Thyroid gland (tissue), 4 donors: ENCODE measurements around the gene PFDN1. TPM values are rescaled to one million over a fixed set of nuclear protein-coding genes. Genes with fewer than 3 reads are reported as not detected.

Source experiments
- DNase-seq, 2 donors: peaks; one replicate each; pipeline ENCODE4 v3.0.0-alpha.2; 2019
- H3K27ac ChIP-seq, 3 donors: fragments of 200-600 bp; sonication (generic); 1 replicate in 2 of 3; 2 replicates in 1 of 3; pipeline ENCODE4 v1.5.1; 2016 to 2019; ENCODE audit warnings: mild to moderate bottlenecking in 1 of 3, moderate library complexity in 1 of 3
- H3K27me3 ChIP-seq: fragments of 200-600 bp; sonication (generic); one replicate; pipeline ENCODE4 v1.5.1; 2019
- H3K36me3 ChIP-seq, 2 donors: fragments of 200-600 bp; sonication (generic); one replicate each; pipeline ENCODE4 v1.5.1; 2016 to 2019
- H3K4me1 ChIP-seq, 2 donors: fragments of 200-600 bp; sonication (generic); one replicate each; pipeline ENCODE4 v1.5.1; 2017 to 2019
- H3K4me3 ChIP-seq, 3 donors: fragments of 200-600 bp; sonication (generic); replicated peaks in 1 of 3; 1 replicate in 2 of 3; 2 replicates in 1 of 3; pipeline ENCODE4 v1.5.1; 2016; ENCODE audit warnings: mild to moderate bottlenecking in 1 of 3
- H3K9me3 ChIP-seq: fragments of 200-600 bp; sonication (generic); one replicate; pipeline ENCODE4 v1.5.1; 2017
- CTCF ChIP-seq, 6 experiments: fragments of 200-600 bp in 3 of 6; fragments of 450-650 bp in 3 of 6; sonication (generic) in 3 of 6; IDR thresholded peaks; one replicate each; pipeline ENCODE4 v1.5.1; 2016 to 2019; ENCODE audit warnings: antibody characterized with exemption in 6 of 6, mild to moderate bottlenecking in 2 of 6, inconsistent platforms in 1 of 6, moderate library complexity in 1 of 6
- POLR2A ChIP-seq, 2 donors: fragments of 450-650 bp; IDR thresholded peaks; one replicate each; pipeline ENCODE4 v1.6.1; 2017; ENCODE audit warnings: antibody characterized with exemption in 2 of 2, mild to moderate bottlenecking in 2 of 2, moderate library complexity in 1 of 2
- WGBS, 2 donors: methylation state at CpG; one replicate each; pipeline ENCODE4 v1.1.5; 2017; 5-methylcytosine and 5-hydroxymethylcytosine counted together
- intact Hi-C: fragments of 100-400 bp; cut with DNase I; formaldehyde crosslinking; loops from one replicate; pipeline ENCODE4 v1.15.1; 2023
- total RNA-seq, 4 donors: library from RNA; depleted of rRNA; stranded (reverse); fragments of >200 nt; gene quantifications; one replicate each; pipeline ENCODE4 v1.2.3, GENCODE V29; 2016

PFDN1 gene
- total RNA-seq, 4 donors from 2014 or later: 58.2 to 106 (median 87.8) TPM

- TF ChIP-seq CTCF (IDR thresholded peaks at IDR 0.05) (no peak), POLR2A (IDR thresholded peaks at IDR 0.05) (no peak)
Observed at GRCh38 chr5:140227046-140227445, 75.9 kb downstream of the PFDN1 start.

GRCh38 chr5:140225396-140225795 is 77.5 kb downstream of the PFDN1 start:
- no peak for DNase-seq
- Histone ChIP-seq H3K36me3 (no peaks in the 10 kb centered on the region), H3K27me3 (no peaks in the 10 kb centered on the region), H3K4me1 (peaks cover 13 to 35% of the 10 kb centered on the region in 2 donors), H3K9me3 (no peaks in the 10 kb centered on the region), H3K4me3 (no peak overlapping the region), H3K27ac (no peak overlapping the region)
- TF ChIP-seq POLR2A (IDR thresholded peaks at IDR 0.05) (no peak), CTCF (IDR thresholded peaks at IDR 0.05) (no peak)
- intact Hi-C loops: no loop called here
- 78 to 87% methylated on average over 3 of the region's 3 CpGs for WGBS, 2 donors

More at GRCh38 chr5:140227046-140227445, 75.9 kb downstream of the PFDN1 start:
- H3K4me3 ChIP-seq: no peak overlapping the region
- H3K27me3 ChIP-seq: no peaks in the 10 kb centered on the region
- no peaks in the 10 kb centered on the region for H3K36me3 ChIP-seq
- no peak overlapping the region for H3K27ac ChIP-seq
- H3K4me1 ChIP-seq: peaks cover 6 to 18% of the 10 kb centered on the region in 2 donors
- H3K9me3 ChIP-seq: no peaks in the 10 kb centered on the region
- DNase-seq: no peak
- 91 to 93% methylated on average over 2 of the region's 2 CpGs for WGBS, 2 donors
- intact Hi-C loops: no loop called here

- H3K27me3 ChIP-seq: no peaks in the 10 kb centered on the region
- no peak overlapping the region for H3K27ac ChIP-seq
- TF ChIP-seq POLR2A (IDR thresholded peaks at IDR 0.05) (no peak), CTCF (IDR thresholded peaks at IDR 0.05) (no peak)
- intact Hi-C loops: no loop called here
- no peaks in the 10 kb centered on the region for H3K36me3 ChIP-seq
- peaks cover 20 to 42% of the 10 kb centered on the region in 2 donors for H3K4me1 ChIP-seq
- H3K9me3 ChIP-seq: no peaks in the 10 kb centered on the region
- no peak for DNase-seq
- H3K4me3 ChIP-seq: no peak overlapping the region
- WGBS, 2 donors: 96 to 97% methylated on average over 3 of the region's 3 CpGs
Observed at GRCh38 chr5:140224658-140225057, 78.2 kb downstream of the PFDN1 start.

GRCh38 chr5:140223567-140223966 is 79.3 kb downstream of the PFDN1 start:
- intact Hi-C loops: no loop called here
- no peak for DNase-seq
- H3K36me3 ChIP-seq: no peaks in the 10 kb centered on the region
- TF ChIP-seq CTCF (IDR thresholded peaks at IDR 0.05) (no peak), POLR2A (IDR thresholded peaks at IDR 0.05) (no peak)
- 76 to 93% methylated on average over 3 of the region's 3 CpGs for WGBS, 2 donors
- peaks cover 24 to 53% of the 10 kb centered on the region in 2 donors for H3K4me1 ChIP-seq
- H3K4me3 ChIP-seq: no peak overlapping the region
- no peaks in the 10 kb centered on the region for H3K9me3 ChIP-seq
- H3K27ac ChIP-seq: no peak overlapping the region
- H3K27me3 ChIP-seq: no peaks in the 10 kb centered on the region

GRCh38 chr5:140222416-140222815 is 80.5 kb downstream of the PFDN1 start:
- intact Hi-C loops: no loop called here
- no peaks in the 10 kb centered on the region for H3K9me3 ChIP-seq
- H3K27ac ChIP-seq: peak overlapping the region in 1 of 3 donors; percentile 48
- DNase-seq: no peak
- 93 to 100% methylated on average over 1 of the region's 1 CpG for WGBS, 2 donors
- H3K4me3 ChIP-seq: no peak overlapping the region
- no peaks in the 10 kb centered on the region for H3K27me3 ChIP-seq
- TF ChIP-seq CTCF (IDR thresholded peaks at IDR 0.05): no peak
- no peak for TF ChIP-seq POLR2A (IDR thresholded peaks at IDR 0.05)
- peaks cover 24 to 55% of the 10 kb centered on the region in 2 donors for H3K4me1 ChIP-seq
- no peaks in the 10 kb centered on the region for H3K36me3 ChIP-seq
